Measurements from ENCODE around the gene AGMAT.

Gene AGMAT, protein sequence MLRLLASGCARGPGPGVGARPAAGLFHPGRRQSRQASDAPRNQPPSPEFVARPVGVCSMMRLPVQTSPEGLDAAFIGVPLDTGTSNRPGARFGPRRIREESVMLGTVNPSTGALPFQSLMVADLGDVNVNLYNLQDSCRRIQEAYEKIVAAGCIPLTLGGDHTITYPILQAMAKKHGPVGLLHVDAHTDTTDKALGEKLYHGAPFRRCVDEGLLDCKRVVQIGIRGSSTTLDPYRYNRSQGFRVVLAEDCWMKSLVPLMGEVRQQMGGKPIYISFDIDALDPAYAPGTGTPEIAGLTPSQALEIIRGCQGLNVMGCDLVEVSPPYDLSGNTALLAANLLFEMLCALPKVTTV

DNA sequence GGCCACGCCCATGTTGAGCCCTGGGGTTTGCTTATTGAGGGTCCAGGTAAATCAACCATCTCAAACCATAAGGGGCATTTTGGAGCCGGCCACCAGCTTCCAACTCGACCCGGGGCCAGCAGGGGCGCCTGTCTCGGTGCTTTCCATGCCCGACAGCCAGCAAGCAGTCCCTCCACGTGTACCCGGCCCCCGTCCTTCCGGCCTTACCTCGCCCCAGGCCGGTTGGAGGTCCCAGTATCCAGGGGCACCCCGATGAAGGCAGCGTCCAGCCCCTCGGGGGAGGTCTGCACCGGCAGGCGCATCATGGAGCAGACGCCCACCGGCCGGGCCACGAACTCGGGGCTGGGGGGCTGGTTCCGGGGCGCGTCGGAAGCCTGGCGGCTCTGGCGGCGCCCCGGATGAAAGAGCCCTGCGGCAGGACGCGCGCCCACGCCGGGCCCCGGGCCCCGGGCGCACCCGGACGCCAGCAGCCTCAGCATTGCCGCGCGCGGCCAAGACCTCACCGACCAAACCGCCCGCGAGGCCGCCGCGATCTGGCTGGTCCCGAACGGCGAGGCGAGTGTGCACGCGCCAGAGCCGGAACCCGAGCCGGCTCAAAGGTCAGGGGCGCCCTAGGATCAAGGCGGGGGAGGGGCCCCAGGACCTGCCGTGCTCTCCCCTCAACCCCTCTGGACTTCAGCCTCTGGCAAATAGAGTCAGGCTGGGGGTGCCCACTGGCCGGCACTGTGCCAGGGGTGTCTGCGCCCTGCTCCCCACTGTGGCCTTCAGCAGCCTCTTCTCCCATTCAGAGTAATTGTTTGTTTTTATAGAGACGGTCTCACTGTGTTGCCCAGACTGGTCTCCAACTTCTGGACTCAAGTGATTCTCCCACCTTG lies at the start of gene AGMAT:
TSS of gene AGMAT (minus strand) at position 563 of the 875 bp plus-strand sequence. CDS start at position 479, 84 bp downstream.
- Histone ChIP-seq H3K9me3 (ENCODE audit: low read length) (no peaks in the 10 kb centered on the region), H3K36me3 (ENCODE audit: insufficient read depth, low read length) (no peaks in the 10 kb centered on the region), H3K9ac (ENCODE audit: low read length) (no peak within 1 kb of the TSS), H3K4me1 (ENCODE audit: insufficient read depth, low read length) (no peaks in the 10 kb centered on the region), H3K27ac (ENCODE audit: low read depth, low read length) (no peak within 1 kb of the TSS), H3K27me3 (ENCODE audit: control insufficient read depth in 1 of 2, insufficient read depth in 2 of 2, low read length in 2 of 2) (no peaks in the 10 kb centered on the region), H3K4me3 (ENCODE audit: low read depth in 1 of 2, low read length in 2 of 2) (peak within 1 kb of the TSS; percentile 38 to 56)

DNA sequence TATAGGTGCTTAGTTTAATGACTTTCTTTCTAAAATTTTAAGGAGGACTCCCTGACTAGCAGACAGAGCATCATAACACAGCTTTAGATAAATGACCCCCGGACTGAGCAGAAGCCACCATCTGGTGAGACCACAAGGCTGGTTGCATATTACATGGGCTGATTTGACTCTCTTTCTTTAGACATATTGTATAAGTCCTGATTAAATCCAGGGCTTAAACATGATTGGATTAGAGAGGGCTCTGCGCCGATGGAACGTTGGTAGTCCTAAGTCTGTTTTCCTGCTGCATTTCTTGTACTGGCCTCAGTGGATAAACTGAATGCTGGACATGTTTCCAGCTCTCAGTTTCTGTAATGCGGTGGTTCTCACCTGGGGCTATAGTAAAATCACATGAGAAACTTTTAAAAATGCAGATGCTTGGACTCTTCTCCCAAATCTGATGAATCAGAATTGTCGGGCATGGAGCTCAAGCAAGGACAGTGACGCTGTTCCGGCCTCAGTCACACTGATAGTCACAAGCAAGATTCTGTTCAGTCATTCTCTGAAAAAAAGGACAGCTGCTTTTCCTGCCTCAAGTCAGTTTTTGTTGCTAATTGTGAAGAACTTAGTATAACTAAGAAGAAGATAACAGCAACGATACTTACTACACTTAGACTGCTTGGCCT lies 49.0 kb upstream of the AGMAT start:
- H3K9me3 ChIP-seq (ENCODE audit: low read length): no peaks in the 10 kb centered on the region
- H3K27ac ChIP-seq (ENCODE audit: low read depth, low read length): no peak overlapping the region
- no peaks in the 10 kb centered on the region for H3K4me1 ChIP-seq (ENCODE audit: insufficient read depth, low read length)
- no peaks in the 10 kb centered on the region for H3K27me3 ChIP-seq (ENCODE audit: control insufficient read depth in 1 of 2, insufficient read depth in 2 of 2, low read length in 2 of 2)
- H3K9ac ChIP-seq (ENCODE audit: low read length): no peak overlapping the region
- peaks cover 58% of the 10 kb centered on the region for H3K36me3 ChIP-seq (ENCODE audit: insufficient read depth, low read length)
- H3K4me3 ChIP-seq (ENCODE audit: low read depth in 1 of 2, low read length in 2 of 2): no peak overlapping the region

DNA sequence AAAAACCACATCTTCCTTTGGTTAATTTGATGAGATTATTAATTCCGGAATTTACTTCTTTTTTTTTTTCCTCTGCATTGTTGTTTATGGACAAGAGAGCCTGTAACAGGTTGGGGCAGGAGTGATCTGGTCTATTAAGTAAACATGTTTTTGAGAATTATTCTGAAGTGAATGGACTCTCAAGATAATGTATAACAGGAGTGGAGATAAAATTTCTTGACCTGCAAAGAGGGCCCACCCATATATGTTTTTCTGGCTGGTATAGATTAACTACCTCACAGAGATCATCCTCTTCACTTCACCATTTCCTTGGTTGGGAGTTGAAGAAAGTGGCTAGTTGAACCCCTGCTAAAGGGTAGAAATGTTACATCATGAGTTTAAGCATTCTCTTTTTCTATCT lies 43.2 kb upstream of the AGMAT start:
- Histone ChIP-seq H3K36me3 (ENCODE audit: insufficient read depth, low read length) (peaks cover 27% of the 10 kb centered on the region), H3K9ac (ENCODE audit: low read length) (no peak overlapping the region), H3K4me3 (ENCODE audit: low read depth in 1 of 2, low read length in 2 of 2) (no peak overlapping the region), H3K27ac (ENCODE audit: low read depth, low read length) (no peak overlapping the region), H3K4me1 (ENCODE audit: insufficient read depth, low read length) (peaks cover 7% of the 10 kb centered on the region), H3K27me3 (ENCODE audit: control insufficient read depth in 1 of 2, insufficient read depth in 2 of 2, low read length in 2 of 2) (no peaks in the 10 kb centered on the region), H3K9me3 (ENCODE audit: low read length) (no peaks in the 10 kb centered on the region)

DNA sequence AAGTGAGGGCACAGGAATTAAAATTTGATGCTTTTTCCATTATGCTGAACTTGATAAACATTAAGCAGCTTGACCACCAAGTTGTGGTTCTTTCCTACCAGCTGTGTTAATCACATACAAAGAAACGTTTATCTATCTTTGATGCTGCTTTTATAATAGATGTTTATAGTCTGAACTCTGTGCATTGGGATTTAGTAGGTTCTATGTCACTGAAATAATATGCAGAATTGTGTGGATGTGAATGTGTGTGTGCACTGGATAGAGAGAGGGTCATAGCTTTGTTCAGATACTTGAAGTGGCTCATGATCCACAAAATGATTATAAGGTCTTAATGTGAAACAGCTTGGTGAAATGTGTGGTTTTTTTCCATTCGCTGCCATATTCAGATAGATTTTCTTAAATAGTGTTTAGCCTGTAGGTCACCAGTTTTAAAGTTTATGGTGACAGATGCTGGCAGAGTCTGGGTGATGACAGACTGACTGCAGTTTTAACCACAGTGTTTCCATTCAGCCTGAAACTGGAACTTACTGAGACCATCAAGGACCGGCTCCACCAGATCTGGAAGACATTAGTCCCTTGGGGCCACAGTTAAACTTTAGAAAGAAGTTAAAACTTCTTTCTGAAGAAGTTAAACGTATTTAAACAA lies 42.6 kb upstream of the AGMAT start:
- H3K9ac ChIP-seq (ENCODE audit: low read length): no peak overlapping the region
- H3K4me3 ChIP-seq (ENCODE audit: low read depth in 1 of 2, low read length in 2 of 2): no peak overlapping the region
- H3K36me3 ChIP-seq (ENCODE audit: insufficient read depth, low read length): peaks cover 26% of the 10 kb centered on the region
- H3K9me3 ChIP-seq (ENCODE audit: low read length): no peaks in the 10 kb centered on the region
- no peak overlapping the region for H3K27ac ChIP-seq (ENCODE audit: low read depth, low read length)
- no peaks in the 10 kb centered on the region for H3K27me3 ChIP-seq (ENCODE audit: control insufficient read depth in 1 of 2, insufficient read depth in 2 of 2, low read length in 2 of 2)
- peaks cover 7% of the 10 kb centered on the region for H3K4me1 ChIP-seq (ENCODE audit: insufficient read depth, low read length)

DNA sequence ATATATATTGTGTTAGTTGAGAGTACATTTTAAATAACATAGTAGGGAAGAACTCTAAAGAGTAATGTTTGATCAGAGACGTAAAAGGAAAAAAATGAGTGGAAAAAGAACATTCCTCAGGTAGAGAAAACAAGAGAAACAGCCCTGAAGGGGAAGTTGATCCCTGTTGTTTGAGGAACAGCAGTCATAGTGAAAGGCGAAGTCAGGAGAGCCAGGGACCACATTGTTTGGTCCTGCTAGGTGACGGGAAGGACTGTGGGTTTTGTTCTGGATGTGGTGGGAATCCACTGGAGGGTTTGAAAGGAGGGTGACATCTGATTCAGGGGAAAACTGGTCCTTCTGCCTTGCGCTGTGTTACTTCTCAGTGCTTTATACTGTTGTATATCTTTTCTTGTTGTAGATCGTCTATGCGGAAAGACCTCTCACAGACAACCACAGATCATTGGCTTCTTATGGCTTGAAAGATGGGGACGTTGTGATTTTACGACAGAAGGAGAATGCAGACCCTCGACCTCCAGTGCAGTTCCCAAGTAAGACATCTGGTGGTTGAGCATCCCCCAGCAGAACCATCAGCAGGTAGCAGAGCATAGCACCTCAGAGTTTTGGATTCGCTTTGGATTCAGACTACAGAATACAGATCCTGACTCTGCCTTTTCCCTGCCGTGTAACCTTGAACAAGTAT lies 41.6 kb upstream of the AGMAT start:
- Histone ChIP-seq H3K9ac (ENCODE audit: low read length) (no peak overlapping the region), H3K4me1 (ENCODE audit: insufficient read depth, low read length) (peaks cover 13% of the 10 kb centered on the region), H3K27ac (ENCODE audit: low read depth, low read length) (no peak overlapping the region), H3K36me3 (ENCODE audit: insufficient read depth, low read length) (peaks cover 23% of the 10 kb centered on the region), H3K9me3 (ENCODE audit: low read length) (no peaks in the 10 kb centered on the region), H3K4me3 (ENCODE audit: low read depth in 1 of 2, low read length in 2 of 2) (no peak overlapping the region), H3K27me3 (ENCODE audit: control insufficient read depth in 1 of 2, insufficient read depth in 2 of 2, low read length in 2 of 2) (no peaks in the 10 kb centered on the region)

DNA sequence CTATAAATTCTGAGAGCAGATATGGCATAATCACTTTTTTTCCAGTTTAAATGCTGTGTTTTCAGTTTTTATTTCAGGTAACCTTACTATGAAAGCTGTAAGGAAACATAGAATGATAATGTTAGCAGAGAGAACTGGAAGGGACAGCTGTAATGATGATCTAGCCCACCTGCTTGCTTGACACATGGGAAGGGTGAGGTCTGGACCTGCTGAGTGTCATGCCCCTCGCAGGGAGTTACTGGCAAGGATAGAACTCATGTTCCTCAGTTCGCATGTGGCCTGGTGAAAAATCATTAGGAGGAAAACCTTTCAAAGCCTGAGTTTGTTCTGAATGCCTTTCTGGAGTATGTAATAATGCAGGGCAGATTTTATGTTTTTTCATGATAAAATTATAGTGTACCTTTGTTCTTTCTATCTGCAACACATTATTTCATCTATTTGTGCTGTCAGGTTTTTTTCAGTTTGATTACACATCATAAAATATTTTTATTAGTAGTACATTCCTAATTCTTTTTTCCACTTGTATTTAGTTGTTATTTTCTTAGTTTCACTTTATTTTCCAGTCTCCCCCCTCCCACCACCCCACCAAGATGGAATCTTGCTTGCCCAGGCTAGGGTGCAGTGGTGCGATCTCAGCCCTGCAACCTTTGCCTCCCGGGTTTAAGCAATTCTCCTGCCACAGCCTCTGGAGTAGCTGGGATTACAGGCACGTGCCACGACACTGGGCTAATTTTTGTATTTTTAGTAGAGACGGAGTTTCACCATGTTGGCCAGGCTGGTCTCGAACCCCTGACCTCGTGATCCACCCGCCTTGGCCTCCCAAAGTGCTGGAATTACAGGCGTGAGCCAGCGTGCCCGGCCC lies 40.4 kb upstream of the AGMAT start:
- peaks cover 25% of the 10 kb centered on the region for H3K4me1 ChIP-seq (ENCODE audit: insufficient read depth, low read length)
- H3K9ac ChIP-seq (ENCODE audit: low read length): no peak overlapping the region
- H3K27ac ChIP-seq (ENCODE audit: low read depth, low read length): no peak overlapping the region
- H3K27me3 ChIP-seq (ENCODE audit: control insufficient read depth in 1 of 2, insufficient read depth in 2 of 2, low read length in 2 of 2): no peaks in the 10 kb centered on the region
- H3K36me3 ChIP-seq (ENCODE audit: insufficient read depth, low read length): peaks cover 19% of the 10 kb centered on the region
- no peaks in the 10 kb centered on the region for H3K9me3 ChIP-seq (ENCODE audit: low read length)
- no peak overlapping the region for H3K4me3 ChIP-seq (ENCODE audit: low read depth in 1 of 2, low read length in 2 of 2)

DNA sequence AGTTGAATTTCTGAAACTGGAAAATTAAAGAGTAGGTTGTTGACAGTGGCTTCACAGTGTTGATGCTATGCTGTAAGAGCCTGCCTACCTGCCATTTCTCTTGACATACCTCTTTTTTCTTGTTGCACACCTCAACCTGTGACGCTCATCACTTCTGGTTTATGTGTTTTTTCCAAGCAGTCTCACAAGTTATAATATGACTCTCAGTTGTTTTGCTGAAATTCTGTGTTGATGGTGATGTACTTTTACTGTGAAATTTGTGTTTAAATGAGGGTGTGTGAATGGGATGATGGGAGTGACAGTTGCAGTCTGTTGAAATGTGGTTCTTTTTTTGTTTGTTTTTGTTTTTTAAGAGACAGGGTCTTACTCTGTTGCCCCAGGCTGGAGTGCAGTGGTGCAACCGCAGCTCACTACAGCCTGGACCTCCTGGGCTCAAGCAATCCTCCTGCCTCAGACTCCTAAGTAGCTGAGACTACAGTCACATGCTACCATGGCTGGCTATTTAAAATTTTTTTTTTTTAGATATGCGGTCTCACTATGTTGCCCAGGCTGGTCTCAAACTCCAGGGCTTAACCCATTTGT lies 39.4 kb upstream of the AGMAT start:
- H3K27ac ChIP-seq (ENCODE audit: low read depth, low read length): no peak overlapping the region
- no peaks in the 10 kb centered on the region for H3K9me3 ChIP-seq (ENCODE audit: low read length)
- H3K4me3 ChIP-seq (ENCODE audit: low read depth in 1 of 2, low read length in 2 of 2): no peak overlapping the region
- peaks cover 14% of the 10 kb centered on the region for H3K36me3 ChIP-seq (ENCODE audit: insufficient read depth, low read length)
- no peaks in the 10 kb centered on the region for H3K27me3 ChIP-seq (ENCODE audit: control insufficient read depth in 1 of 2, insufficient read depth in 2 of 2, low read length in 2 of 2)
- peaks cover 33% of the 10 kb centered on the region for H3K4me1 ChIP-seq (ENCODE audit: insufficient read depth, low read length)
- no peak overlapping the region for H3K9ac ChIP-seq (ENCODE audit: low read length)

DNA sequence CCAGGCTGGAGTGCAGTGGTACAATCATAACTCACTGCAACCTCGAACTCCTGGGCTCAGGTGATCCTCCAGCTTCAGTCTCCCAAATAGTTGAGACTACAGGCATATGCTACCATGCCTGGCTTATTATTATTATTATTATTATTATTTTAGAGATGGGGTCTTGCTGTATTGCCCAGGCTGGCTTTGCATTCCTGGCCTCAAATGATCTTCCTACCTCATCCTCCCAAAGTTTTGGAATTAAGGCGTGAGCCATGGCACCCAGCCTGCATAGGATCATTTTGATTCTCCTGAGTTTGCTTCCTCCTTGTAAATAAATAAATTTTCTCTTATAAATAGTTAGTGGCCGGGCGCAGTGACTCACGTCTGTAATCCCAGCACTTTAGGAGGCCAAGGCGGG lies 38.6 kb upstream of the AGMAT start:
- Histone ChIP-seq H3K27me3 (ENCODE audit: control insufficient read depth in 1 of 2, insufficient read depth in 2 of 2, low read length in 2 of 2) (no peaks in the 10 kb centered on the region), H3K36me3 (ENCODE audit: insufficient read depth, low read length) (peaks cover 14% of the 10 kb centered on the region), H3K4me3 (ENCODE audit: low read depth in 1 of 2, low read length in 2 of 2) (no peak overlapping the region), H3K27ac (ENCODE audit: low read depth, low read length) (no peak overlapping the region), H3K9ac (ENCODE audit: low read length) (no peak overlapping the region), H3K9me3 (ENCODE audit: low read length) (no peaks in the 10 kb centered on the region), H3K4me1 (ENCODE audit: insufficient read depth, low read length) (peaks cover 41% of the 10 kb centered on the region)

DNA sequence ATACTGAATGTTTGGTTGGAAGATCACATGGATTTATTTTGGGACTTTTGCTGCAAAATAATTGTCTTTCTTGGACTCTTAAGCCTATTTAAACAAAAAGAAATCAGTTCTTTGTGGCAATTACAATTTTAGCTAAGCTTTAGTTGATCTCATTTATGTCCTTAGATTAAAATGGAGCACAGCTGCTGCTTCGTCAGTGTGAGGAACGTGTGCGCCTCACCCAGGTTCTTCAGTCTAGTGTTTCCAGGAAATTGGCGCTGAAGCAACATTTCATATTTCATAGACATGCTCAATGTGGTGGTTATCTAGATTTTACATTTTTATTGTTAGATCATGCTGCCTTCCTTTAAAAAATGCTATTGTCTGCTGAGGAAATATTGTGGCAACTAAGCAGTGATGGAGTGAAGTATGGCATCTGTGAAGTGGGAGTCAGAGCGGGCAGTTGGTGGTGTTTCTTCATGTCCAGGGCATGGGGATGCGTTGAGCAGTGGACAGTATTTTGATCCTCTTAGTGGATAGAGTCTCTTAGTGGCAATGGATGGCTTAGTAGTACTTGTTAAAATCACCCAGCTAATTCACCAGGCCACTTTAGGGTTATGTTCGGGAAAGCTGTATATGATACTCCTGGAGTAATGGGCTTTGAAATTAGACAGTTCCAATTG lies 38.0 kb upstream of the AGMAT start:
- no peak overlapping the region for H3K4me3 ChIP-seq (ENCODE audit: low read depth in 1 of 2, low read length in 2 of 2)
- no peak overlapping the region for H3K9ac ChIP-seq (ENCODE audit: low read length)
- H3K9me3 ChIP-seq (ENCODE audit: low read length): no peaks in the 10 kb centered on the region
- no peaks in the 10 kb centered on the region for H3K27me3 ChIP-seq (ENCODE audit: control insufficient read depth in 1 of 2, insufficient read depth in 2 of 2, low read length in 2 of 2)
- no peak overlapping the region for H3K27ac ChIP-seq (ENCODE audit: low read depth, low read length)
- H3K36me3 ChIP-seq (ENCODE audit: insufficient read depth, low read length): peaks cover 14% of the 10 kb centered on the region
- H3K4me1 ChIP-seq (ENCODE audit: insufficient read depth, low read length): peaks cover 41% of the 10 kb centered on the region

All from muscle layer of colon (tissue), 2 donors.